Neutrophil (primary cell): ENCODE results near the gene MGARP.

Source experiments
- H3K27ac ChIP-seq: fragments of 200-600 bp; sonication (generic); 2 replicates; pipeline ENCODE4 v1.5.1; 2016; ENCODE audit warnings: mild to moderate bottlenecking, moderate library complexity
- H3K27me3 ChIP-seq: fragments of 200-600 bp; sonication (generic); 2 replicates; pipeline ENCODE4 v1.6.0; 2016; ENCODE audit warnings: mild to moderate bottlenecking
- H3K36me3 ChIP-seq: fragments of 200-600 bp; sonication (generic); 2 replicates; pipeline ENCODE4 v1.5.1; 2017
- H3K4me1 ChIP-seq, 2 experiments: fragments of 200-600 bp in 1 of 2; sonication (generic) in 1 of 2; 1 replicate in 1 of 2; 2 replicates in 1 of 2; pipeline versions ENCODE4 v1.5.1 to v1.6.1; 2013 to 2016; ENCODE audit warnings: low read depth in 1 of 2, low read length in 1 of 2, mild to moderate bottlenecking in 1 of 2, moderate library complexity in 1 of 2; ENCODE audit not compliant: control insufficient read depth in 1 of 2, insufficient read depth in 1 of 2
- H3K4me3 ChIP-seq, 2 experiments: fragments of 200-600 bp in 1 of 2; sonication (generic) in 1 of 2; 1 replicate in 1 of 2; 2 replicates in 1 of 2; pipeline ENCODE4 v1.5.1; 2013 to 2016; ENCODE audit warnings: low read depth in 1 of 2, low read length in 1 of 2, mild to moderate bottlenecking in 1 of 2, moderate library complexity in 1 of 2
- H3K9me3 ChIP-seq: fragments of 200-600 bp; sonication (generic); 2 replicates; pipeline ENCODE4 v1.5.1; 2016
- TF ChIP-seq, protein P1 (sequence below): fragments of 200-600 bp; sonication (generic); IDR thresholded peaks from 2 replicates; pipeline ENCODE4 v1.5.1; 2016; ENCODE audit warnings: antibody characterized with exemption

Gene MGARP

DNA sequence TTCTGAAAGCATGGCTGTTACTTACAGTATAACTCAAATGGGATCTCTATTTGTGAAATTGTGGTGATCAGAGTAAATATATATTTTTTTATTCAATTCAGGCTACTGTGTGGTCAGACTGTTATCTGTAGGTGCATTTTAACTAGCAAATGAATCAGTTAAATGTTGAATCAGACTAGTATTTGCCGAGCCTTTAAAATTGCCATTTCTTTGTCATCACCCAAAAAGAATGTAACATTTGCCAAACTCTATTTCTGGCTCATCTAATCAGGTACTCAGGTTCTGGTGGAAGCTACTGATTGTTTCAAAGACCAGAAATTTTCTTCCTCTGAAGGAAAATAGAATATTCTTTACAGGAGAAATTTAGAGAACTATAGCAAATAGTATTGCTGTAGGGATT, 19.5 kb upstream of the MGARP start:
- H3K4me3 ChIP-seq, result no peak overlapping the region
- H3K9me3 ChIP-seq, result no peaks in the 10 kb centered on the region
- H3K27me3 ChIP-seq, result no peaks in the 10 kb centered on the region
- TF ChIP-seq, protein P1, sequence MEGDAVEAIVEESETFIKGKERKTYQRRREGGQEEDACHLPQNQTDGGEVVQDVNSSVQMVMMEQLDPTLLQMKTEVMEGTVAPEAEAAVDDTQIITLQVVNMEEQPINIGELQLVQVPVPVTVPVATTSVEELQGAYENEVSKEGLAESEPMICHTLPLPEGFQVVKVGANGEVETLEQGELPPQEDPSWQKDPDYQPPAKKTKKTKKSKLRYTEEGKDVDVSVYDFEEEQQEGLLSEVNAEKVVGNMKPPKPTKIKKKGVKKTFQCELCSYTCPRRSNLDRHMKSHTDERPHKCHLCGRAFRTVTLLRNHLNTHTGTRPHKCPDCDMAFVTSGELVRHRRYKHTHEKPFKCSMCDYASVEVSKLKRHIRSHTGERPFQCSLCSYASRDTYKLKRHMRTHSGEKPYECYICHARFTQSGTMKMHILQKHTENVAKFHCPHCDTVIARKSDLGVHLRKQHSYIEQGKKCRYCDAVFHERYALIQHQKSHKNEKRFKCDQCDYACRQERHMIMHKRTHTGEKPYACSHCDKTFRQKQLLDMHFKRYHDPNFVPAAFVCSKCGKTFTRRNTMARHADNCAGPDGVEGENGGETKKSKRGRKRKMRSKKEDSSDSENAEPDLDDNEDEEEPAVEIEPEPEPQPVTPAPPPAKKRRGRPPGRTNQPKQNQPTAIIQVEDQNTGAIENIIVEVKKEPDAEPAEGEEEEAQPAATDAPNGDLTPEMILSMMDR, result no peak
- H3K36me3 ChIP-seq, result no peaks in the 10 kb centered on the region
- peaks cover 39 to 54% of the 10 kb centered on the region in 2 experiments for H3K4me1 ChIP-seq
- H3K27ac ChIP-seq, result no peak overlapping the region

DNA sequence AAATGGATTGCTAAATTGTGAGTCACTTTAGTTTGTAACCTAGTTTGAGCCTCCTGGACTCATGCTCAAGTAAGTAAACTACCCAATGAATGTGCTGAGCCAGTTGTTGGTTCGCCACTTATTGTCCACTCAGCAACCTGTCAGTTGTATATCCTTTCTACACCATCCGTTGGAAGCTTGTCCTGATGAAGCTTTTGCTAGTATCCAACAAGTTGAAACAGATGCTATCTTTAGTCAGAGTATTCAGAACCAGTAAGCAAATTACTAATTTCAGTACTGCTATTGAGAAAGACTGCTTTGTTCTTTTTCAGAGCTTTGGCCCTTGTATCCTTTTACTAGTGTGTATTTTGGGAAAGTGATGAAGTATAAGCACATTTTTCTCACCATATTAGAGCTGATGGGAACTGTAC, 17.0 kb upstream of the MGARP start:
- H3K4me1 ChIP-seq, result peaks cover 27 to 44% of the 10 kb centered on the region in 2 experiments
- TF ChIP-seq, protein P1, result no peak
- no peaks in the 10 kb centered on the region for H3K9me3 ChIP-seq
- no peak overlapping the region for H3K4me3 ChIP-seq
- peaks cover 10% of the 10 kb centered on the region for H3K36me3 ChIP-seq
- H3K27ac ChIP-seq, result no peak overlapping the region
- no peaks in the 10 kb centered on the region for H3K27me3 ChIP-seq

DNA sequence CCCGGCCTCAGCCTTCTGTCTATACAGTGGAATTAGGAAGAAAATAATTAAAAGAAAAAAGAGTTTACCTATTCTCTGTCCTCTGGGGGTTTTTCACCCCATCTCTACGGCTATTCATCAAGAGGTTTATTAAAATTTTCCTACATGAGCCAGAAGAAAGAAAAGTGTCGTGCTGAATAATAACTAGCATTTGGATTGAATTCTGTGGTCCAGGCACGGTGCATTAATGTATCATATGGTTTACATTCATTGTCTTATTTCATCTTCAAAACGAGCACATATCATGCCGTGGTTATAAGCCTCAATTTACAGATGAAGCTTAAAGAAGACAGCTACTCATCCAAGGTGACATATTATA, 15.9 kb upstream of the MGARP start:
- peaks cover 23 to 37% of the 10 kb centered on the region in 2 experiments for H3K4me1 ChIP-seq
- H3K27ac ChIP-seq, result peak overlapping the region; percentile 79
- no peaks in the 10 kb centered on the region for H3K27me3 ChIP-seq
- H3K36me3 ChIP-seq, result peaks cover 20% of the 10 kb centered on the region
- no peaks in the 10 kb centered on the region for H3K9me3 ChIP-seq
- TF ChIP-seq, protein P1, result no peak
- H3K4me3 ChIP-seq, result peak overlapping the region; percentile 75 to 78

DNA sequence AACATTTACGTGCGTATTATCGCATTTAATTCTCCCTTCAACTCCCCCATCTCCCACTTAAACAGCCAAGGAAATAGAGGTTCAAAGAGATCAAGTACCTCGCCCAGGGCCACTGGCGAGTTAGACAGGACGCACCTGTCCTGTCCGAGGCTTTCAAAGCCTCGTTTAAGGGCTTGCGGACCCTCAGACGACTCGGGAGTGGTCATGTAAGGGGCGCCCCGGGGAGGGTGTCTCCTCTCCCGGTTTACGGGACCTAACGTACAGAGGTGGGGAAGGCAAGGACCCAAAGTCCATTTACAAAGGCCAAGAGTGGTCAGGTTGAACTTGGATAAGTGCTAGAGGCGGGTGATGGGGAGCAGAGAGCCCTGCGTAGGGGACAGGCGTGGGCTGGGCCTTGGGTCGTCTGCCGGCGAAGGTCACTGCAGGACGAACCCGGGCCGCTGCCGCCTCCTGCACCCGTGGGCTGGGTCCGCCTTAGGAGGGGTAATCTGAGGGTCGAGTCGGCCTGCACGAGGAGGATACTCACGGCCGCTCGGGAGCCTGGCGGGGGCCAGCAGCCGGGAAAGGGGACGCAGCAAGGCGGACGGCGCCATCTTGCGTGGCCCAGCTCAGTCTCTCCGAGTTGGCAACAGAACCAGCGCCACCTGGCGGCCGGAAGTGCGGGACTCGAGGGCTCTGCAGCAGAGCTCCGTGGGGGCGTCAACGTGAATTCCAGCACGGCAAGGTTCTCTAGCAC, 15.3 kb upstream of the MGARP start:
- H3K4me3 ChIP-seq, result peak overlapping the region; percentile 75 to 78
- TF ChIP-seq, protein P1, result peak; percentile 85
- peaks cover 18 to 31% of the 10 kb centered on the region in 2 experiments for H3K4me1 ChIP-seq
- H3K36me3 ChIP-seq, result peaks cover 26% of the 10 kb centered on the region
- no peaks in the 10 kb centered on the region for H3K9me3 ChIP-seq
- H3K27me3 ChIP-seq, result no peaks in the 10 kb centered on the region
- peak overlapping the region; percentile 79 for H3K27ac ChIP-seq

DNA sequence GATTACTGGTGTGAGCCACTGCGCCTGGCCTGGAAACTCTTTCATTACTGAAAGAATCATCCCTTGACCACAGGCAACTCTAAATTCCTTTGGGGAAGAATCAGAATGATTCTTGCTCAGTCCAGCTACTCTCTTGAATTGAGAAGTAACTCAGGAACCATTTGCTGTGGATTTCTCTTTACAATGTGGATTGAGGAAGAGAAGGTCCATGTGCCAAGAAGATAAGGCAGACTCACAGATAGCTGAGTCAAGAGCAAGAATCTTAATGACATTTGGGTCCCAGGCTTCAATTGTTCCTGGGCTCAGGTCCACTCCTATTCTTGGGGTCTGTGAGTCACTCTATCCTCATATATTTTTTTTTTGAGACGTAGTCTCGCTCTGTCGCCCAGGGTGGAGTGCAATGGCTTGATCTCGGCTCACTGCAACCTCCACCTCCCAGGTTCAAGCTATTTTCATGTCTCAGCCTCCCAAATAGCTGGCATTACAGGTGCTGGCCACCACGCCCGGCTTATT, 6.2 kb upstream of the MGARP start:
- H3K9me3 ChIP-seq, result no peaks in the 10 kb centered on the region
- H3K27me3 ChIP-seq, result peaks cover 20% of the 10 kb centered on the region
- peaks cover 29% of the 10 kb centered on the region for H3K36me3 ChIP-seq
- no peaks in the 10 kb centered on the region for H3K4me1 ChIP-seq
- TF ChIP-seq, protein P1, result no peak
- no peak overlapping the region for H3K27ac ChIP-seq
- no peak overlapping the region for H3K4me3 ChIP-seq
